ENCODE data around the gene UBE2D1. TPM values are rescaled to one million over a fixed set of nuclear protein-coding genes. Genes with fewer than 3 reads are reported as not detected.

UBE2D1 gene
- total RNA-seq, 1 donor from 2014 or later, result 33.3 TPM

- Mint-ChIP-seq H3K9me3 (ENCODE audit: low read depth) (no peaks in the 10 kb centered on the region), H3K36me3 (ENCODE audit: insufficient read depth) (peaks cover 16% of the 10 kb centered on the region), H3K27ac (no peak overlapping the region), H3K27me3 (no peaks in the 10 kb centered on the region), H3K4me1 (ENCODE audit: low read depth) (no peaks in the 10 kb centered on the region), H3K4me3 (ENCODE audit: low read depth) (no peak overlapping the region)
- DNase-seq (ENCODE audit: low spot score, unreplicated experiment), result no peak
- TF ChIP-seq, protein P1, sequence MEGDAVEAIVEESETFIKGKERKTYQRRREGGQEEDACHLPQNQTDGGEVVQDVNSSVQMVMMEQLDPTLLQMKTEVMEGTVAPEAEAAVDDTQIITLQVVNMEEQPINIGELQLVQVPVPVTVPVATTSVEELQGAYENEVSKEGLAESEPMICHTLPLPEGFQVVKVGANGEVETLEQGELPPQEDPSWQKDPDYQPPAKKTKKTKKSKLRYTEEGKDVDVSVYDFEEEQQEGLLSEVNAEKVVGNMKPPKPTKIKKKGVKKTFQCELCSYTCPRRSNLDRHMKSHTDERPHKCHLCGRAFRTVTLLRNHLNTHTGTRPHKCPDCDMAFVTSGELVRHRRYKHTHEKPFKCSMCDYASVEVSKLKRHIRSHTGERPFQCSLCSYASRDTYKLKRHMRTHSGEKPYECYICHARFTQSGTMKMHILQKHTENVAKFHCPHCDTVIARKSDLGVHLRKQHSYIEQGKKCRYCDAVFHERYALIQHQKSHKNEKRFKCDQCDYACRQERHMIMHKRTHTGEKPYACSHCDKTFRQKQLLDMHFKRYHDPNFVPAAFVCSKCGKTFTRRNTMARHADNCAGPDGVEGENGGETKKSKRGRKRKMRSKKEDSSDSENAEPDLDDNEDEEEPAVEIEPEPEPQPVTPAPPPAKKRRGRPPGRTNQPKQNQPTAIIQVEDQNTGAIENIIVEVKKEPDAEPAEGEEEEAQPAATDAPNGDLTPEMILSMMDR (IDR thresholded peaks at IDR 0.05; ENCODE audit: unreplicated experiment), result no peak
These were observed 63.0 kb downstream of the UBE2D1 start for GRCh38 chr10:58397830-58398229.

DNA sequence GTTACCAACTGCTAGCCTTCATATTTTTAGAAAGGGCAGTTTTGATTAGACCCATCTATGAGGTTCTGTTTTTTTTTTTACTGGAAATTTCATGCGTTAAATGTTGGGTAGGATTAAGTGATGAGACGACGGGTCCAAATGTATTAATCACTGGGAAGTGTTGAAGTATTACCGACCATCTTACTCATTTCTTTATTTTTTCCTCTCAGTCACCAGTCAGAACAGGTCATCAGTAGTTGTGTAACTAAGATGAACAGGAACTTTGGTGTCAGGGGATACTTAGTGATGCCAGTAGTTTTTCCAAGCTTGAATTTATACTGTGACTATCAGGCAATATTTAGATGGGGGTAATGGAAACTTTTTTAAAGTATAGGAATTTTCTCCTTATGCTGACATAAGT is 64.6 kb downstream of the UBE2D1 start:
- H3K36me3 Mint-ChIP-seq (ENCODE audit: insufficient read depth), result peaks cover 12% of the 10 kb centered on the region
- DNase-seq (ENCODE audit: low spot score, unreplicated experiment), result no peak
- no peak overlapping the region for H3K27ac Mint-ChIP-seq

DNA sequence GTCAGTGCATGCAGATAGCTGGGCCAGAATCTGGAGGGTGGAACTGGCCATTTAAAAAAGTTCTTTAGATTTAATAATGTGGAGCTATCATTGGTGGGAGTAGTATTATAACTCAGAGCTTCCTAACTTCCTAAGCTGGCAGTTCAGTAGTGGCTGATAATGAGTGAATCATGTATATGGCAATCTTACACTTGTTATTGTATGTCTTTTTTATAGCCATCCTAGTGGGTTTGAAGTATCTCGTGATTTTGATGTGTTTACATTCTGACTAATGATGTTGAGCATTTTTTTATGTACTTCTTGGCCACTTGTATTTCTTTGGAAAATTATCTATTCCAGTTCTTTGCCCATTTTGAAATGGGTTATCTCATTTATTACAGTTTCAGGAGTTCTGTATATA is 65.8 kb downstream of the UBE2D1 start:
- Mint-ChIP-seq H3K27ac (no peak overlapping the region), H3K36me3 (ENCODE audit: insufficient read depth) (peaks cover 11% of the 10 kb centered on the region), H3K4me3 (ENCODE audit: low read depth) (no peak overlapping the region), H3K27me3 (no peaks in the 10 kb centered on the region), H3K4me1 (ENCODE audit: low read depth) (no peaks in the 10 kb centered on the region), H3K9me3 (ENCODE audit: low read depth) (no peaks in the 10 kb centered on the region)
- no peak for DNase-seq (ENCODE audit: low spot score, unreplicated experiment)
- TF ChIP-seq, protein P1 (IDR thresholded peaks at IDR 0.05; ENCODE audit: unreplicated experiment), result no peak

More for the DNA sequence above, 64.6 kb downstream of the UBE2D1 start:
- TF ChIP-seq, protein P1 (IDR thresholded peaks at IDR 0.05; ENCODE audit: unreplicated experiment), result no peak
- H3K27me3 Mint-ChIP-seq, result no peaks in the 10 kb centered on the region
- no peaks in the 10 kb centered on the region for H3K9me3 Mint-ChIP-seq (ENCODE audit: low read depth)
- H3K4me3 Mint-ChIP-seq (ENCODE audit: low read depth), result no peak overlapping the region
- no peaks in the 10 kb centered on the region for H3K4me1 Mint-ChIP-seq (ENCODE audit: low read depth)

DNA sequence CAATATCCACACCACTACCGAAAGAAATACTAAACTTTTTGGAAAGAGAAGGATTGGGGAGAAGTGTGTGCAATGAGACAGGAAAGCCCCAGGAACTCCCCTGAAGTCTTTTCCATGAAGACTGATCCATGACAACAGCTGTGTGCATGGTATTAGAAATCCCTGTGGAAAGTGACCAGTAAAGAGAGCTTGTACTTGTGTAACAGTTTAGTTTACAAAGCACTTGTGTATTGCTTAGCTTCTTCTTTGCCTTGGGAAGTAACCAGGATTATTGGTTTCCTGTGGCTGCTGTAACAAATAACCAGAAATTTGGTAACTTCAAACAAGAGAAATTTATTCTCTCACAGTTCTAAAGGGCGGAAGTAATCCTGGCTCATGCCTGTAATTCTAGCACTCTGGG is 69.2 kb downstream of the UBE2D1 start:
- no peak for DNase-seq (ENCODE audit: low spot score, unreplicated experiment)
- Mint-ChIP-seq H3K9me3 (ENCODE audit: low read depth) (no peaks in the 10 kb centered on the region), H3K36me3 (ENCODE audit: insufficient read depth) (peaks cover 2% of the 10 kb centered on the region), H3K27me3 (no peaks in the 10 kb centered on the region), H3K4me1 (ENCODE audit: low read depth) (no peaks in the 10 kb centered on the region), H3K27ac (no peak overlapping the region), H3K4me3 (ENCODE audit: low read depth) (no peak overlapping the region)
- TF ChIP-seq, protein P1 (IDR thresholded peaks at IDR 0.05; ENCODE audit: unreplicated experiment), result no peak

DNA sequence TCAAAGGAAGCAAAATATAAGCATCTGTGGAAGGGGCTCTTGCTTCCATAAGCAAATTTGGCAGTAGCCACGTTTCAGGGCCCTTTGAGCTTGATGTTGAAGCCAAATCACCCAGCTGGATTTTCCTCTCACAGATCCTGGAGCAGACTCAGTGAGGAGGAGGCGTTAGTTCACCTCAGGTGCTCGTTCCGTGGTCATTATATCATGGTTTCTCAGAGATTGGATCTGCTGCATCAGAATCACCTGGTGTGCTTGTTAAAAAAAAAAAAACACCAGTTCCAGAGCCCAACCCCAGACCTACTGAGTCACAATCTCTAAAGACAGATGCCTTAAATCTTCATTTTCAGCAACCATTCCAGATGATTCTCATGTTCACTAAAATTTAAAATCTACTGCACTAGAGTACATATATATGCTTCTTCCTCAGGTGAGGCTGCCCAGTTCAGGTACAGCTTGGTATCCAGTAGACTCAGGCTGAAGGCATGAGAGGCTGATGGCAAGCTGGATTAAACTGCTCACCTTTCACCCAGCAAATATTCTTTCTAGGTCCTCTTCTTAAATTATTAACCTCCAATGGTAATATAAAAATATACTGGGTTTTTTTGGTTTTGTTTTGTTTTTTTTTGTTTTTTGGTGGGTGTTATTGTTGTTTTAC is 75.3 kb downstream of the UBE2D1 start:
- DNase-seq (ENCODE audit: low spot score, unreplicated experiment), result no peak
- H3K27me3 Mint-ChIP-seq, result peaks cover 2% of the 10 kb centered on the region
- H3K36me3 Mint-ChIP-seq (ENCODE audit: insufficient read depth), result no peaks in the 10 kb centered on the region
- TF ChIP-seq, protein P1 (IDR thresholded peaks at IDR 0.05; ENCODE audit: unreplicated experiment), result no peak
- no peak overlapping the region for H3K27ac Mint-ChIP-seq
- no peak overlapping the region for H3K4me3 Mint-ChIP-seq (ENCODE audit: low read depth)
- H3K9me3 Mint-ChIP-seq (ENCODE audit: low read depth), result peaks cover 3% of the 10 kb centered on the region
- H3K4me1 Mint-ChIP-seq (ENCODE audit: low read depth), result no peaks in the 10 kb centered on the region
